Measurements from ENCODE around the gene GCHFR.

Gene GCHFR

GRCh38 chr15:40754883-40755811, 8.7 kb upstream of the GCHFR start, which contains the start of gene RMDN3 (continued):
- TF ChIP-seq ZNF548 (tag by site-specific recombination; IDR thresholded peaks at IDR 0.05) (no peak), SETDB1 (IDR thresholded peaks at IDR 0.05; ENCODE audit: insufficient read length, low read length) (no peak), GLI2 (tag by site-specific recombination; IDR thresholded peaks at IDR 0.05; ENCODE audit: borderline replicate concordance, low read depth) (no peak), ZNF423 (tag by site-specific recombination; IDR thresholded peaks at IDR 0.05) (no peak), ZNF426 (tag by site-specific recombination; IDR thresholded peaks at IDR 0.05) (no peak), ZNF416 (tag by site-specific recombination; IDR thresholded peaks at IDR 0.05) (no peak), HOXD13 (CRISPR knock-in tag; IDR thresholded peaks at IDR 0.05; ENCODE audit: borderline replicate concordance) (no peak), ZNF677 (tag by site-specific recombination; IDR thresholded peaks at IDR 0.05) (no peak), ZSCAN30 (tag by site-specific recombination; IDR thresholded peaks at IDR 0.05) (peak; percentile 72; the same call in 1 of the 2 replicates), REST (tag by site-specific recombination; IDR thresholded peaks at IDR 0.05) (0 out of 2 replicates have a peak, but pooled peaks have one; percentile 9), ZNF366 (tag by site-specific recombination; conservative IDR thresholded peaks at IDR 0.05) (peak; percentile 87), ZNF112 (tag by site-specific recombination; IDR thresholded peaks at IDR 0.05) (no peak), ZNF169 (tag by site-specific recombination; IDR thresholded peaks at IDR 0.05) (no peak), ZFHX2 (tag by site-specific recombination; conservative IDR thresholded peaks at IDR 0.05) (no peak), RBAK (tag by site-specific recombination; IDR thresholded peaks at IDR 0.05) (no peak), ZNF704 (tag by site-specific recombination; IDR thresholded peaks at IDR 0.05) (no peak), ZNF292 (tag by site-specific recombination; IDR thresholded peaks at IDR 0.05; ENCODE audit: borderline replicate concordance, low read depth) (no peak), ZFP41 (tag by site-specific recombination; IDR thresholded peaks at IDR 0.05; ENCODE audit: borderline replicate concordance) (no peak), ZNF560 (tag by site-specific recombination; IDR thresholded peaks at IDR 0.05; ENCODE audit: borderline replicate concordance) (no peak), PRDM1 (tag by site-specific recombination; IDR thresholded peaks at IDR 0.05) (peak; percentile 94), MZF1 (tag by site-specific recombination; IDR thresholded peaks at IDR 0.05; ENCODE audit: borderline replicate concordance) (no peak), AEBP2 (tag by site-specific recombination; IDR thresholded peaks at IDR 0.05; ENCODE audit: borderline replicate concordance) (0 out of 2 replicates have a peak, but pooled peaks have one; percentile 33), SALL2 (tag by site-specific recombination; IDR thresholded peaks at IDR 0.05; ENCODE audit: borderline replicate concordance) (no peak), ZFP3 (tag by site-specific recombination; IDR thresholded peaks at IDR 0.05; ENCODE audit: low read depth) (no peak), PRDM10 (tag by site-specific recombination; IDR thresholded peaks at IDR 0.05) (peak; percentile 88), ZNF837 (tag by site-specific recombination; IDR thresholded peaks at IDR 0.05) (no peak), HOXC10 (CRISPR knock-in tag; IDR thresholded peaks at IDR 0.05) (no peak)

Measured in HEK293 (cell line).